C4-2B (cell line): ENCODE data around the gene PAK4.

Experiments used
- H3K27ac ChIP-seq: fragments of 450-650 bp; 2 replicates; pipeline ENCODE4 v1.5.1; 2017
- CTCF ChIP-seq: fragments of 450-650 bp; conservative IDR thresholded peaks from 2 replicates; pipeline ENCODE4 v1.5.1; 2017; ENCODE audit warnings: mild to moderate bottlenecking
- ZFX ChIP-seq: fragments of 450-650 bp; IDR thresholded peaks from 2 replicates; pipeline ENCODE4 v1.6.1; 2017

PAK4 gene

GRCh38 chr19:39174142-39174541, 48.6 kb downstream of the PAK4 start:
- no peak overlapping the region for H3K27ac ChIP-seq
- TF ChIP-seq ZFX = no peak
- TF ChIP-seq CTCF = no peak

- no peak overlapping the region for H3K27ac ChIP-seq
- TF ChIP-seq ZFX (no peak), CTCF (no peak)
Measured at GRCh38 chr19:39174558-39175544, 49.3 kb downstream of the PAK4 start.

- H3K27ac ChIP-seq = no peak overlapping the region
- TF ChIP-seq CTCF (no peak), ZFX (no peak)
Measured at GRCh38 chr19:39175564-39175963, 50.0 kb downstream of the PAK4 start.

GRCh38 chr19:39177110-39177699, 51.6 kb downstream of the PAK4 start:
- TF ChIP-seq CTCF (no peak), ZFX (no peak)
- H3K27ac ChIP-seq = no peak overlapping the region

- TF ChIP-seq CTCF (no peak), ZFX (no peak)
- H3K27ac ChIP-seq = no peak overlapping the region
Measured at GRCh38 chr19:39177736-39178135, 52.1 kb downstream of the PAK4 start.

GRCh38 chr19:39178296-39179006, 52.9 kb downstream of the PAK4 start:
- no peak overlapping the region for H3K27ac ChIP-seq
- TF ChIP-seq ZFX = no peak
- no peak for TF ChIP-seq CTCF
